Stimulated activated CD4-positive, alpha-beta T cell treated with anti-CD3 and anti-CD28 coated beads, Interleukin-4, amount 100 ng/mL, for 48 hours (primary cell): Measurements from ENCODE around the gene EEFSEC.

Experiments used
- DNase-seq, 2 donors: peaks; one replicate each; pipeline ENCODE4 v3.0.0-alpha.2; 2020; ENCODE audit warnings: low read depth in 2 of 2

EEFSEC gene

GRCh38 chr3:128392818-128393544, 239.7 kb downstream of the EEFSEC start:
- DNase-seq = no peak

GRCh38 chr3:128394033-128394432, 240.8 kb downstream of the EEFSEC start:
- DNase-seq = no peak

GRCh38 chr3:128395046-128395445, 241.8 kb downstream of the EEFSEC start:
- no peak for DNase-seq

- DNase-seq = no peak
Observed at GRCh38 chr3:128395500-128396162, 242.3 kb downstream of the EEFSEC start.

- no peak for DNase-seq
Observed at GRCh38 chr3:128397484-128397883, 244.2 kb downstream of the EEFSEC start.

- no peak for DNase-seq
Observed at GRCh38 chr3:128398586-128398985, 245.3 kb downstream of the EEFSEC start.

GRCh38 chr3:128399221-128399915, 246.1 kb downstream of the EEFSEC start:
- DNase-seq = no peak

- no peak for DNase-seq
Observed at GRCh38 chr3:128400671-128401070, 247.4 kb downstream of the EEFSEC start.

GRCh38 chr3:128402319-128402718, 249.0 kb downstream of the EEFSEC start:
- no peak for DNase-seq

GRCh38 chr3:128402998-128403397, 249.7 kb downstream of the EEFSEC start:
- DNase-seq = no peak

GRCh38 chr3:128404276-128405068, 251.2 kb downstream of the EEFSEC start:
- no peak for DNase-seq

- no peak for DNase-seq
Observed at GRCh38 chr3:128405554-128406277, 252.4 kb downstream of the EEFSEC start.

- no peak for DNase-seq
Observed at GRCh38 chr3:128407247-128407646, 254.0 kb downstream of the EEFSEC start.

GRCh38 chr3:128408012-128408692, 254.9 kb downstream of the EEFSEC start:
- no peak for DNase-seq

GRCh38 chr3:128408693-128409623, 255.7 kb downstream of the EEFSEC start:
- DNase-seq = no peak

- DNase-seq = no peak
Observed at GRCh38 chr3:128409624-128410581, 256.6 kb downstream of the EEFSEC start.

- DNase-seq = no peak
Observed at GRCh38 chr3:128410669-128411573, 257.6 kb downstream of the EEFSEC start.
